SK-N-SH (cell line): ENCODE measurements around the gene BOK. TPM values are rescaled to one million over a fixed set of nuclear protein-coding genes. Genes with fewer than 3 reads are reported as not detected.

Experiments used
- CTCF ChIA-PET: fragments of 300-600, 350-600 bp; formaldehyde crosslinking; extraction: SDS; loops from one replicate; lab custom pipeline; 2021; lab: Yijun Ruan, JAX
- POLR2A ChIA-PET: fragments of 350-600 bp; sonication (Branson Sonifier 250); formaldehyde crosslinking; extraction: SDS; loops from one replicate; lab custom pipeline; 2020; ENCODE audit warnings: antibody characterized with exemption, inconsistent platforms; lab: Yijun Ruan, JAX
- DNase-seq: peaks from one replicate; pipeline ENCODE4 v3.0.0; 2012
- H2AFZ ChIP-seq: fragments of 200-600 bp; sonication (generic); 2 replicates; pipeline ENCODE4 v1.8.1; 2016; ENCODE audit warnings: antibody characterized with exemption, mild to moderate bottlenecking, low read depth
- H3F3A ChIP-seq: fragments of 200-600 bp; sonication (generic); replicated peaks from 2 replicates; pipeline ENCODE3; 2016; ENCODE audit warnings: antibody characterized with exemption, mild to moderate bottlenecking; ENCODE audit not compliant: insufficient read depth
- H3K27ac ChIP-seq, 2 experiments: fragments of 200-500 bp in 1 of 2; fragments of 200-600 bp in 1 of 2; sonication (Bioruptor generic) in 1 of 2; sonication (generic), shearing (Covaris generic) in 1 of 2; 2 replicates each; pipeline versions ENCODE4 v1.5.1 to v1.6.1; 2014 to 2016; ENCODE audit warnings: low read depth in 2 of 2, inconsistent platforms in 1 of 2, low read length in 1 of 2, mild to moderate bottlenecking in 1 of 2, mixed read lengths in 1 of 2
- H3K27me3 ChIP-seq: fragments of 200-600 bp; sonication (generic), shearing (Covaris generic); 2 replicates; pipeline ENCODE4 v1.6.1; 2016; ENCODE audit warnings: mixed run types; ENCODE audit not compliant: insufficient read depth
- H3K36me3 ChIP-seq, 2 experiments: fragments of 200-500 bp in 1 of 2; fragments of 200-600 bp in 1 of 2; sonication (Bioruptor generic) in 1 of 2; sonication (generic) in 1 of 2; replicated peaks in 1 of 2; 2 replicates each; pipeline versions ENCODE3 to v1.5.1; 2014 to 2016; ENCODE audit warnings: low read length in 1 of 2, mild to moderate bottlenecking in 1 of 2; ENCODE audit not compliant: insufficient read depth in 2 of 2, control insufficient read depth in 1 of 2
- H3K4me1 ChIP-seq, 2 experiments: fragments of 200-500 bp in 1 of 2; fragments of 200-600 bp in 1 of 2; sonication (Bioruptor generic) in 1 of 2; sonication (generic), shearing (Covaris generic) in 1 of 2; 2 replicates each; pipeline versions ENCODE4 v1.5.1 to v1.6.1; 2014 to 2016; ENCODE audit warnings: low read depth in 1 of 2, low read length in 1 of 2, mixed run types in 1 of 2; ENCODE audit not compliant: insufficient read depth in 2 of 2, control insufficient read depth in 1 of 2
- H3K4me2 ChIP-seq: fragments of 200-600 bp; sonication (generic), shearing (Covaris generic); 2 replicates; pipeline ENCODE4 v1.6.1; 2017; ENCODE audit warnings: mixed run types
- H3K4me3 ChIP-seq, 2 experiments: fragments of 200-500 bp in 1 of 2; fragments of 200-600 bp in 1 of 2; sonication (Bioruptor generic) in 1 of 2; sonication (generic), shearing (Covaris generic) in 1 of 2; 2 replicates each; pipeline versions ENCODE4 v1.5.1 to v1.8.1; 2014 to 2016; ENCODE audit warnings: low read depth in 2 of 2, inconsistent platforms in 1 of 2, low read length in 1 of 2, mild to moderate bottlenecking in 1 of 2, mixed read lengths in 1 of 2, moderate library complexity in 1 of 2
- H3K79me2 ChIP-seq: fragments of 200-600 bp; sonication (generic); 2 replicates; pipeline ENCODE4 v1.8.1; 2017; ENCODE audit warnings: mild to moderate bottlenecking; ENCODE audit not compliant: insufficient read depth
- H3K9ac ChIP-seq: fragments of 200-600 bp; sonication (generic); 2 replicates; pipeline ENCODE4 v1.6.1; 2017; ENCODE audit warnings: mixed run types
- H3K9me2 ChIP-seq: fragments of 200-600 bp; sonication (generic); 2 replicates; pipeline ENCODE4 v1.6.1; 2017; ENCODE audit warnings: mixed run types
- H3K9me3 ChIP-seq: fragments of 200-600 bp; sonication (generic); 2 replicates; pipeline ENCODE4 v1.6.1; 2017; ENCODE audit warnings: mixed run types, mild to moderate bottlenecking, moderate library complexity
- H4K20me1 ChIP-seq: fragments of 200-600 bp; sonication (generic); 2 replicates; pipeline ENCODE4 v1.6.1; 2017; ENCODE audit warnings: mild to moderate bottlenecking, mixed run types; ENCODE audit not compliant: insufficient read depth
- EP300 ChIP-seq, 2 experiments: IDR thresholded peaks; 2 replicates each; pipeline versions ENCODE4 v1.4.0 to v1.6.1; 2012; ENCODE audit warnings: borderline replicate concordance in 1 of 2, low read depth in 1 of 2, low read length in 1 of 2
- GABPA ChIP-seq: IDR thresholded peaks from 2 replicates; pipeline ENCODE4 v1.4.0; 2012; ENCODE audit warnings: low read depth, mild to moderate bottlenecking
- IRF3 ChIP-seq: fragments of 150-350 bp; IDR thresholded peaks from 2 replicates; pipeline ENCODE4 v1.6.1; 2016; ENCODE audit warnings: mild to moderate bottlenecking, low read depth, low read length
- JUND ChIP-seq: IDR thresholded peaks from 2 replicates; pipeline ENCODE4 v1.4.0; 2012
- NFIC ChIP-seq: IDR thresholded peaks from 2 replicates; pipeline ENCODE4 v1.4.0; 2012; ENCODE audit warnings: borderline replicate concordance
- REST ChIP-seq: IDR thresholded peaks from 2 replicates; pipeline ENCODE4 v1.6.1; 2012; ENCODE audit warnings: mild to moderate bottlenecking, low read depth, low read length, moderate library complexity
- RFX5 ChIP-seq: IDR thresholded peaks from 2 replicates; pipeline ENCODE4 v1.6.1; 2012; ENCODE audit warnings: mild to moderate bottlenecking, improper control_type of control experiment, low read length
- RXRA ChIP-seq: IDR thresholded peaks from 2 replicates; pipeline ENCODE4 v1.4.0; 2012; ENCODE audit warnings: low read depth, mild to moderate bottlenecking, borderline replicate concordance
- TCF12 ChIP-seq: IDR thresholded peaks from 2 replicates; pipeline ENCODE4 v1.4.0; 2012
- YY1 ChIP-seq: IDR thresholded peaks from 2 replicates; pipeline ENCODE4 v1.4.0; 2012; ENCODE audit warnings: low read depth, mild to moderate bottlenecking
- WGBS: methylation state at CpG from one replicate; pipeline ENCODE4 v1.1.6; 2017; ENCODE audit warnings: low lambda C conversion rate; 5-methylcytosine and 5-hydroxymethylcytosine counted together
- polyA plus RNA-seq, 3 experiments: library from polyadenylated mRNA; depleted of rRNA; stranded (reverse); fragments of >200 nt; gene quantifications; 2 replicates each; pipeline ENCODE4 v1.2.3, GENCODE V29; 2012

BOK gene
- polyA plus RNA-seq, 1 of the 3 experiments (the other 2 are of a cell fraction): 1.7 TPM

- DNase-seq: no peak
- Histone ChIP-seq H3K9me3 (no peaks in the 10 kb centered on the region), H3K27ac (no peak overlapping the region), H3F3A (no peaks in the 10 kb centered on the region), H3K9me2 (no peaks in the 10 kb centered on the region), H3K4me3 (no peak overlapping the region), H3K9ac (no peak overlapping the region), H3K4me2 (no peak overlapping the region), H3K79me2 (no peaks in the 10 kb centered on the region), H3K27me3 (no peaks in the 10 kb centered on the region), H4K20me1 (no peaks in the 10 kb centered on the region), H3K36me3 (no peaks in the 10 kb centered on the region), H3K4me1 (peaks cover 0 to 7% of the 10 kb centered on the region in 2 experiments; a peak in 1 of 4 replicates), H2AFZ (no peak overlapping the region)
- 50% methylated on average over 4 of the region's 26 CpGs for WGBS
- ChIA-PET POLR2A (no interaction called here), CTCF (interaction anchor here (1.1 kb wide), 1 partner anchor 65 kb away, joined by 3 read pairs; no protein-coding TSS in a partner anchor)
- TF ChIP-seq NFIC: no peak
These were observed 25.6 kb upstream of the BOK start for GRCh38 chr2:241532733-241533601.

GRCh38 chr2:241534293-241534692 lies 24.3 kb upstream of the BOK start:
- CTCF ChIA-PET: no interaction called here
- DNase-seq: no peak
- Histone ChIP-seq H3K9me3 (no peaks in the 10 kb centered on the region), H3K79me2 (no peaks in the 10 kb centered on the region), H3K9ac (no peak overlapping the region), H3K4me3 (no peak overlapping the region), H3K4me1 (peaks cover 0 to 7% of the 10 kb centered on the region in 2 experiments; a peak in 1 of 4 replicates)
- 59% methylated on average over 7 of the region's 7 CpGs for WGBS
- no peak for TF ChIP-seq YY1
- no peak for TF ChIP-seq EP300 (IDR thresholded peaks at IDR 0.05; ENCODE audit: borderline replicate concordance in 1 of 2, low read depth in 1 of 2, low read length in 1 of 2)
- no peak for TF ChIP-seq TCF12
- no peak for TF ChIP-seq RFX5
- no peak for TF ChIP-seq NFIC
- TF ChIP-seq IRF3: no peak
- TF ChIP-seq, all 33 proteins: peak for 0
- no peak overlapping the region for H2AFZ ChIP-seq
- no peak overlapping the region for H3K4me2 ChIP-seq
- H3K27me3 ChIP-seq: no peaks in the 10 kb centered on the region; the same call in 1 of the 2 replicates
- H3K36me3 ChIP-seq: no peaks in the 10 kb centered on the region
- POLR2A ChIA-PET: no interaction called here
- H3F3A ChIP-seq: no peaks in the 10 kb centered on the region
- no peak overlapping the region for H3K27ac ChIP-seq
- no peaks in the 10 kb centered on the region for H3K9me2 ChIP-seq
- no peaks in the 10 kb centered on the region for H4K20me1 ChIP-seq

- 72% methylated on average over 14 of the region's 17 CpGs for WGBS
- no peak overlapping the region for H3K27ac ChIP-seq
These were observed 23.7 kb upstream of the BOK start for GRCh38 chr2:241534701-241535375.

More at GRCh38 chr2:241534701-241535375, 23.7 kb upstream of the BOK start:
- no peak overlapping the region for H3K9ac ChIP-seq
- no peaks in the 10 kb centered on the region for H3K9me2 ChIP-seq
- no peaks in the 10 kb centered on the region for H4K20me1 ChIP-seq
- H3K36me3 ChIP-seq: no peaks in the 10 kb centered on the region
- no peaks in the 10 kb centered on the region for H3F3A ChIP-seq
- DNase-seq: no peak
- H3K79me2 ChIP-seq: no peaks in the 10 kb centered on the region
- no peaks in the 10 kb centered on the region; the same call in 1 of the 2 replicates for H3K27me3 ChIP-seq
- no peak overlapping the region for H2AFZ ChIP-seq
- peaks cover 0 to 7% of the 10 kb centered on the region in 2 experiments; a peak in 1 of 4 replicates for H3K4me1 ChIP-seq
- TF ChIP-seq NFIC (no peak), REST (no peak), GABPA (no peak), JUND (no peak), RXRA (no peak)
- TF ChIP-seq, all 33 proteins: peak for 0
- POLR2A ChIA-PET: no interaction called here
- H3K9me3 ChIP-seq: no peaks in the 10 kb centered on the region
- CTCF ChIA-PET: no interaction called here
- H3K4me2 ChIP-seq: no peak overlapping the region
- no peak overlapping the region for H3K4me3 ChIP-seq
